A549 treated with Hydrocortisone at 1 μM for 4 hours (cell line): Measurements from ENCODE around the gene CAMLG. TPM values are rescaled to one million over a fixed set of nuclear protein-coding genes. Genes with fewer than 3 reads are reported as not detected.

ENCODE experiments used
- total RNA-seq: library from RNA; stranded (reverse); fragments of 200-300 nt; extraction: Qiagen RNA extraction; gene quantifications from 5 replicates; pipeline ENCODE4 v1.2.3, GENCODE V29; 2022

Gene CAMLG
- total RNA-seq = 24.0 to 27.9 TPM (median 27.1 TPM) in 5 replicates

DNA sequence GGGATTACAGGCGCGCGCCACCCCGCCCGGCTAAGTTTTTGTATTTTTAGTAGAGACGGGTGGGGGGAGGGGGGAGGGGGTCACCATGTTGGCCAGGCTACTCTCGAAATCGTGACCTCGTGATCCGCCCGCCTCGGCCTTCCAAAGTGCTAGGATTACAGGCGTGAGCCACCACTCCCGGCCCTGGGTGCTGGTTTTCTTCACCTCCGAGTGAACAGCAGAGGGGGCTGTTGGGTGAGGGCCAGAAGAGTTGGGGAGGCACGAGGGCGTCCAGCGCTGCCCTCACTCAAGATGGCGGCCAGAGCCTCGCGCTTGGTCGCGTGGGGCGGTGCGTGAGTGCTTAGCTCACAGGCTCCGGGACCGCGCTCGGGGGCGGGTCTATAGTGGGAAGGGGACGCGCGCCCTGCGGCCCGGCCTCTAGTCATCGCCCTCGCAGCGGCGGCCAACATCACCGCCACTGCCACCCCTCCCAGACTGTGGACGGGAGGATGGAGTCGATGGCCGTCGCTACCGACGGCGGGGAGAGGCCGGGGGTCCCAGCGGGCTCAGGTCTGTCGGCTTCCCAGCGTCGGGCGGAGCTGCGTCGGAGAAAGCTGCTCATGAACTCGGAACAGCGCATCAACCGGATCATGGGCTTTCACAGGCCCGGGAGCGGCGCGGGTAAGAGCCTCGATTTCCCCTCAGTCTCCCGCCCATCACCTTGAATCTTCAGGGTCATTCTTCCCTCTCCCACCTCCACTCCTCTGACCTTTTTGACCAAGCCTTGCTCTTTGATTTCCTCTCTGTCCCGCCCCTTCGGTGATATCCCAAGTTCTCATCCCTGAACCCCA lies at the start of gene CAMLG:
TSS of gene CAMLG (plus strand) at position 416 of the 830 bp plus-strand sequence. CDS start at position 489, 73 bp downstream.

DNA sequence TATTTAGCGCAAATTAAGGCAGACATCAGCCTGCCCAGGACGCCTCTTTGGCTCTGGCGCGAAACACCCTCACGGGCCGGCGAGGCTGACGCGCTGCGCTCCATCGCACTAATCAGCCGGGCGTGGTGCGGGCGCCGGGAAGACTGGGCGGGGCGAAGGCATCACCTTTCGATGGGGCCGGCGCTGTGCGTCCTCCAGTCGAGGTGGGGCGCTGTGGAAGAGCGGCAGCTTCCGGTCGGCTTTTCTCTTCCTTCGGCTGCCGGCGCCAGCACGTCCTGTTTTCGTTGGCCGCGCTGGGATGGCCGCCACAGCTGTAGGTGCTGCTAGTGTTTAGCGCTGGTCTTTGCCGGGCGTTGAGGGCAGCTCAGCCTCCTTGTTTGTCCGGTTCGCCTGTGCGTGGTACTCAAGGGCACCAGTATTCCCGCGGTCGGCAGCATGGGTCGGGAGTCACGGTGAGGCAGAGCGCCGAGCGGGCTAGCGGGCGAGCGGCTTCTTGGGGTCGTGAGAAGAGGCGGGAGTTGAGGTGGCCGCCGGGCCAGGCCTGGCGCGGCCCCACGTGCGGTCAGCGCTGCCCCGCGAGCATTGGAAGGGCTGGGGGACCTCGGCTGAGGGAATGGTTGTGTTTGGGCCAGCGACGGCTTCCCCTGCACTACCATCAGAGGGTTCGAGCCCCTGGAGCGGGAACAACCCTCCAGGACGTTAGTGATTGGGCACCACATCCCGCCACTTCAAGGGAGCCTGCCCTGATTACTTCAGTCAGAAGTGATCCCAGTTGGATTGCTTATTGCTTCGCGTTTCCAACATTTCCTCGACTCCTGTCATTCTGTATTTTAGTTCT lies 20.4 kb downstream of the CAMLG start, which contains the start of gene DDX46:
TSS of gene DDX46 (plus strand) at position 276 of the 838 bp plus-strand sequence. CDS start at position 436, 160 bp downstream.

Other genes starting within 250 kb of the CAMLG start
- gene JADE2, start 212.9 kb upstream of the CAMLG start, total RNA-seq = 33.0 to 36.8 TPM (median 34.9 TPM) in 5 replicates
- gene SAR1B, start 105.7 kb upstream of the CAMLG start, total RNA-seq = 44.1 to 64.2 TPM (median 47.4 TPM) in 5 replicates
- 10.2 to 16.5 TPM (median 14.3 TPM) in 5 replicates for gene SEC24A, start 89.8 kb upstream of the CAMLG start, total RNA-seq
- 51.3 to 86.5 TPM (median 60.0 TPM) in 5 replicates for gene DDX46, start 20.2 kb downstream of the CAMLG start, total RNA-seq
- 17.3 to 23.8 TPM (median 22.6 TPM) in 5 replicates for gene C5orf24, start 107.4 kb downstream of the CAMLG start, total RNA-seq
- gene TXNDC15, start 135.8 kb downstream of the CAMLG start, total RNA-seq = 46.4 to 64.4 TPM (median 50.1 TPM) in 5 replicates
- gene PCBD2, start 166.6 kb downstream of the CAMLG start, total RNA-seq = 10.2 to 11.9 TPM (median 11.5 TPM) in 5 replicates
- gene CATSPER3, start 229.4 kb downstream of the CAMLG start, total RNA-seq = 0.22 to 0.56 TPM (median 0.34 TPM) in 5 replicates